Astrocyte of the spinal cord (primary cell): ENCODE data around the gene CLIC1.
"Not testable (repeated sequence)": the region's sequence is repeated elsewhere in the genome, so short reads cannot be mapped to it uniquely, and the experiment has no call there.

ENCODE experiments used
- DNase-seq: peaks from one replicate; pipeline ENCODE4 v3.0.0; 2011; ENCODE audit warnings: low read depth, low spot score
- H3K4me3 ChIP-seq: 2 replicates; pipeline ENCODE4 v1.5.1; 2011; ENCODE audit warnings: low read depth, mild to moderate bottlenecking, low read length, moderate library complexity
- CTCF ChIP-seq: IDR thresholded peaks from 2 replicates; pipeline ENCODE4 v1.5.1; 2012; ENCODE audit warnings: low read depth, mild to moderate bottlenecking, low read length, inconsistent platforms
- in situ Hi-C: cut with HindIII; loops from 2 replicates; pipeline ENCODE4 v1.10.0; 2017; ENCODE audit warnings: low sequenced_read_pairs

The CLIC1 gene

GRCh38 chr6:31710523-31711219 is 25.7 kb downstream of the CLIC1 start:
- in situ Hi-C loops: no loop called here
- no peak for TF ChIP-seq CTCF
- H3K4me3 ChIP-seq: no peak overlapping the region
- DNase-seq: no peak

GRCh38 chr6:31709157-31709556 is 27.2 kb downstream of the CLIC1 start:
- H3K4me3 ChIP-seq, DNase-seq, in situ Hi-C loops: not testable (repeated sequence)

GRCh38 chr6:31708224-31708623 is 28.1 kb downstream of the CLIC1 start:
- no peak overlapping the region for H3K4me3 ChIP-seq
- DNase-seq: no peak
- in situ Hi-C loops: no loop called here
- TF ChIP-seq CTCF: no peak

- no peak for TF ChIP-seq CTCF
- in situ Hi-C loops: no loop called here
- no peak for DNase-seq
- no peak overlapping the region for H3K4me3 ChIP-seq
Measured at GRCh38 chr6:31707701-31708100, 28.6 kb downstream of the CLIC1 start.

GRCh38 chr6:31706599-31706998 is 29.7 kb downstream of the CLIC1 start, which contains the start of gene LY6G6F:
Gene LY6G6F (plus strand): TSS chr6:31706866. CDS start chr6:31706907, 41 bp downstream.
- TF ChIP-seq CTCF: no peak
- no peak for DNase-seq
- no peak within 1 kb of the TSS for H3K4me3 ChIP-seq
- in situ Hi-C loops: no loop called here

- H3K4me3 ChIP-seq: no peak overlapping the region
- DNase-seq: no peak
- in situ Hi-C loops: no loop called here
- no peak for TF ChIP-seq CTCF
Measured at GRCh38 chr6:31705931-31706330, 30.4 kb downstream of the CLIC1 start.

- no peak for TF ChIP-seq CTCF
- in situ Hi-C loops: no loop called here
- peak within 1 kb of the TSS; percentile 98 for H3K4me3 ChIP-seq
- DNase-seq: peak; percentile 99
Measured at GRCh38 chr6:31702819-31703716, 33.3 kb downstream of the CLIC1 start, which contains the start of gene ABHD16A. Gene ABHD16A (minus strand): TSS chr6:31703324. CDS start chr6:31703281, 43 bp downstream.
